HCT116 (cell line): ENCODE measurements around the gene RBMXL2. TPM values are rescaled to one million over a fixed set of nuclear protein-coding genes. Genes with fewer than 3 reads are reported as not detected.

Experiments
- ATAC-seq: fragments of 200-7000 bp; cut with Tn5 transposase; 2 replicates; pipeline ENCODE4 v1.9.1; 2020; ENCODE audit warnings: mild to moderate bottlenecking, moderate library complexity
- Bru-seq: library from RNA; stranded (reverse); fragments of 400-500 nt; gene quantifications from one replicate; lab custom pipeline; 2021; lab: Mats Ljungman, UMichigan
- BruChase-seq, 2 experiments: library from RNA; stranded (reverse); fragments of 400-500 nt; gene quantifications; one replicate each; lab custom pipeline; 2021; lab: Mats Ljungman, UMichigan
- BruUV-seq: library from RNA; stranded (reverse); fragments of 400-500 nt; replicated peaks from 2 replicates; lab custom pipeline; 2021; lab: Mats Ljungman, UMichigan
- CTCF ChIA-PET: fragments of 300-600 bp; sonication (Branson Sonifier 250); formaldehyde crosslinking; loops from one replicate; lab custom pipeline; 2021; ENCODE audit warnings: antibody characterized with exemption; lab: Charles Lee
- POLR2A ChIA-PET: fragments of 300-600, 350-600 bp; sonication (Branson Sonifier 250); formaldehyde crosslinking; loops from one replicate; lab custom pipeline; 2021; ENCODE audit warnings: antibody characterized with exemption; lab: Charles Lee
- RAD21 ChIA-PET, 2 experiments: fragments of 300-600 bp; sonication (Branson Sonifier 250); formaldehyde crosslinking; loops; one replicate each; lab custom pipeline; 2023; ENCODE audit warnings: low total read pairs in 2 of 2; ENCODE audit not compliant: uncharacterized antibody in 2 of 2, unreplicated experiment in 2 of 2, low non-redundant PET in 1 of 2; lab: Charles Lee
- DNase-seq: peaks from one replicate; pipeline ENCODE4 v3.0.0-alpha.2; 2010; ENCODE audit warnings: low read depth, low spot score
- H2AFZ ChIP-seq: fragments of 200-600 bp; shearing (Covaris generic), sonication (generic); 2 replicates; pipeline ENCODE4 v1.6.1; 2017; ENCODE audit warnings: low read depth, mixed run types, mixed read lengths, antibody characterized with exemption, low read length; ENCODE audit not compliant: poor library complexity, severe bottlenecking
- H3K27ac ChIP-seq: 2 replicates; pipeline ENCODE4 v1.5.1; 2012; ENCODE audit warnings: low read depth, low read length
- H3K27me3 ChIP-seq: fragments of 200-600 bp; sonication (generic); 2 replicates; pipeline ENCODE4 v1.6.1; 2016; ENCODE audit warnings: mixed run types, low read length, mixed read lengths; ENCODE audit not compliant: insufficient read depth
- H3K36me3 ChIP-seq, 2 experiments: fragments of 200-500 bp in 1 of 2; fragments of 200-600 bp in 1 of 2; sonication (Bioruptor generic) in 1 of 2; sonication (generic) in 1 of 2; 2 replicates each; pipeline versions ENCODE4 v1.5.1 to v1.6.1; 2014 to 2016; ENCODE audit warnings: low read length in 2 of 2, inconsistent platforms in 1 of 2, mixed read lengths in 1 of 2, mixed run types in 1 of 2; ENCODE audit not compliant: insufficient read depth in 2 of 2, control insufficient read depth in 1 of 2
- H3K4me1 ChIP-seq, 2 experiments: fragments of 200-600 bp in 1 of 2; sonication (generic) in 1 of 2; 2 replicates each; pipeline versions ENCODE4 v1.5.1 to v1.6.1; 2012 to 2017; ENCODE audit warnings: low read length in 2 of 2, inconsistent platforms in 1 of 2, mild to moderate bottlenecking in 1 of 2, mixed read lengths in 1 of 2, mixed run types in 1 of 2, moderate library complexity in 1 of 2; ENCODE audit not compliant: insufficient read depth in 2 of 2, control insufficient read depth in 1 of 2
- H3K4me2 ChIP-seq: fragments of 200-600 bp; sonication (generic); 2 replicates; pipeline ENCODE4 v1.6.1; 2017; ENCODE audit warnings: mixed run types, low read length, mixed read lengths
- H3K4me3 ChIP-seq, 2 experiments: fragments of 200-600 bp in 1 of 2; sonication (generic) in 1 of 2; replicated peaks in 1 of 2; 2 replicates each; pipeline ENCODE4 v1.5.1; 2011 to 2016; ENCODE audit warnings: low read length in 2 of 2, control low read depth in 1 of 2, low read depth in 1 of 2, mild to moderate bottlenecking in 1 of 2, mixed read lengths in 1 of 2, mixed run types in 1 of 2
- H3K79me2 ChIP-seq: fragments of 200-600 bp; sonication (generic); 2 replicates; pipeline ENCODE4 v1.6.1; 2017; ENCODE audit warnings: mild to moderate bottlenecking, mixed run types, low read length, moderate library complexity, mixed read lengths; ENCODE audit not compliant: insufficient read depth
- H3K9ac ChIP-seq: fragments of 200-600 bp; sonication (generic); 2 replicates; pipeline ENCODE4 v1.6.1; 2016; ENCODE audit warnings: low read length, mixed read lengths
- H3K9me2 ChIP-seq: fragments of 200-600 bp; sonication (generic), shearing (Covaris generic); 2 replicates; pipeline ENCODE4 v1.6.1; 2017; ENCODE audit warnings: mixed run types, mild to moderate bottlenecking, moderate library complexity; ENCODE audit not compliant: insufficient read depth
- H3K9me3 ChIP-seq, 2 experiments: fragments of 200-500 bp in 1 of 2; fragments of 200-600 bp in 1 of 2; sonication (Bioruptor generic) in 1 of 2; sonication (generic) in 1 of 2; 2 replicates each; pipeline ENCODE4 v1.6.1; 2014 to 2017; ENCODE audit warnings: low read length in 2 of 2, mixed read lengths in 2 of 2, inconsistent platforms in 1 of 2, low read depth in 1 of 2, mild to moderate bottlenecking in 1 of 2, mixed run types in 1 of 2, moderate library complexity in 1 of 2; ENCODE audit not compliant: control insufficient read depth in 1 of 2, insufficient read depth in 1 of 2
- H4K20me1 ChIP-seq: fragments of 200-600 bp; sonication (generic), shearing (Covaris generic); 2 replicates; pipeline ENCODE4 v1.6.1; 2017; ENCODE audit warnings: mixed run types, mild to moderate bottlenecking, moderate library complexity; ENCODE audit not compliant: insufficient read depth
- ATF3 ChIP-seq: IDR thresholded peaks from 2 replicates; pipeline ENCODE4 v1.6.1; 2012
- CBX3 ChIP-seq: IDR thresholded peaks from 2 replicates; pipeline ENCODE4 v1.6.1; 2012; ENCODE audit warnings: low read depth
- EGR1 ChIP-seq: IDR thresholded peaks from 2 replicates; pipeline ENCODE4 v1.6.1; 2012; ENCODE audit warnings: low read depth
- EZH2 ChIP-seq: fragments of 200-600 bp; sonication (generic); IDR thresholded peaks from 2 replicates; pipeline ENCODE4 v1.6.1; 2017; ENCODE audit warnings: antibody characterized with exemption, mixed run types
- JUND ChIP-seq: IDR thresholded peaks from 2 replicates; pipeline ENCODE4 v1.6.1; 2012
- POLR2A ChIP-seq: IDR thresholded peaks from 2 replicates; pipeline ENCODE4 v1.7.0; 2011; ENCODE audit warnings: borderline replicate concordance; ENCODE audit not compliant: insufficient read depth, insufficient read length; ENCODE audit errors: extremely low read depth
- POLR2AphosphoS5 ChIP-seq: IDR thresholded peaks from 2 replicates; pipeline ENCODE4 v1.6.1; 2011; ENCODE audit warnings: mild to moderate bottlenecking, low read depth, low read length, moderate library complexity
- RAD21 ChIP-seq: IDR thresholded peaks from 2 replicates; pipeline ENCODE4 v1.6.1; 2012; ENCODE audit warnings: low read depth, mild to moderate bottlenecking
- SIN3A ChIP-seq: IDR thresholded peaks from 2 replicates; pipeline ENCODE4 v1.6.1; 2012; ENCODE audit warnings: low read depth
- SRF ChIP-seq: IDR thresholded peaks from 2 replicates; pipeline ENCODE4 v1.6.1; 2012; ENCODE audit warnings: low read depth
- TCF7L2 ChIP-seq: IDR thresholded peaks from 2 replicates; pipeline ENCODE4 v1.7.0; 2011; ENCODE audit warnings: borderline replicate concordance, inconsistent platforms; ENCODE audit not compliant: insufficient read depth, insufficient read length; ENCODE audit errors: extremely low read depth
- YY1 ChIP-seq: IDR thresholded peaks from 2 replicates; pipeline ENCODE4 v1.6.1; 2011; ENCODE audit warnings: low read length, low read depth, moderate library complexity, mild to moderate bottlenecking; ENCODE audit not compliant: insufficient replicate concordance; ENCODE audit errors: extremely low read depth
- ZFX ChIP-seq: fragments of 450-650 bp; IDR thresholded peaks from 2 replicates; pipeline ENCODE4 v1.6.1; 2017
- intact Hi-C: fragments of 100-400 bp; cut with micrococcal nuclease; formaldehyde crosslinking; loops from 2 replicates; pipeline ENCODE4 v1.10.0; 2022
- long read RNA-seq: library from polyadenylated mRNA; unstranded; transcript quantifications from one replicate; pipeline ENCODE4 v2.0.0, GENCODE V29; 2021; ENCODE audit not compliant: unreplicated experiment
- polyA plus RNA-seq: library from polyadenylated mRNA; unstranded; fragments of >200 nt; gene quantifications from 2 replicates; pipeline ENCODE4 v1.2.1, GENCODE V29; 2012; ENCODE audit warnings: missing spikeins
- total RNA-seq: library from RNA; stranded (reverse); gene quantifications from one replicate; pipeline ENCODE4 v1.2.1, GENCODE V29; 2021; ENCODE audit not compliant: unreplicated experiment
- TF ChIP-seq, protein P1 (sequence below): IDR thresholded peaks from 2 replicates; pipeline ENCODE4 v1.6.1; 2012

Gene RBMXL2
- 0.12 TPM for total RNA-seq
- polyA plus RNA-seq: 0.03 and 0.06 TPM in 2 replicates
- percentile 20 among the genes with signal in this experiment for Bru-seq, nascent RNA
- BruChase-seq, experiment 1, labeled RNA remaining after a 6-hour chase: percentile 37 among the genes with signal in this experiment
- percentile 28 among the genes with signal in this experiment for BruChase-seq, experiment 2, labeled RNA remaining after a 2-hour chase
- long read RNA-seq: 0 reads

DNA sequence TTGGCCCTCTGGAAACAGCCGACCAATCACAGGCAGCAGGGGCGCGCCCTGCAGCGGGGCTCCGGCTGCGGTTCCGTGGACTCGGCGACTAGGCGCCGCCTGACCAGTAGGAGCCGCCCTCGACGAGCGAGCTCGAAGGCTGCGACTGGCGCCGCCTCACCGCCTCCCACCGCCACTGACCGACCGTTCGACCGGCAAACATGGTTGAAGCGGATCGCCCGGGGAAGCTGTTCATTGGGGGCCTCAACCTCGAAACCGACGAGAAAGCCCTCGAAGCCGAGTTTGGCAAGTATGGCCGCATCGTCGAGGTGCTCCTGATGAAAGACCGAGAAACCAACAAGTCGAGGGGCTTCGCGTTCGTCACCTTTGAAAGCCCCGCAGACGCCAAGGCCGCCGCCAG, at the start of gene RBMXL2:
RBMXL2 (plus strand) TSS at position 78 of the 400 bp plus-strand sequence; CDS start at position 201, 123 bp downstream.
- no peak within 1 kb of the TSS for H3K9ac ChIP-seq
- no TSS peak for BruUV-seq
- no peak for DNase-seq
- no peaks in the 10 kb centered on the region for H3K9me2 ChIP-seq
- ChIA-PET POLR2A (no interaction called here), RAD21 (no interaction called here), CTCF (no interaction called here)
- no peaks in the 10 kb centered on the region for H4K20me1 ChIP-seq
- H3K27ac ChIP-seq: no peak within 1 kb of the TSS
- H3K79me2 ChIP-seq: no peaks in the 10 kb centered on the region
- no peak within 1 kb of the TSS for H2AFZ ChIP-seq
- no peaks in the 10 kb centered on the region for H3K9me3 ChIP-seq
- H3K4me3 ChIP-seq: no peak within 1 kb of the TSS
- TF ChIP-seq ZFX (no peak), YY1 (no peak), POLR2AphosphoS5 (no peak), EZH2 (no peak), TCF7L2 (no peak), CBX3 (no peak), POLR2A (no peak), EGR1 (no peak), ATF3 (no peak), JUND (no peak), SRF (no peak), RAD21 (no peak), SIN3A (no peak)
- TF ChIP-seq, protein P1, sequence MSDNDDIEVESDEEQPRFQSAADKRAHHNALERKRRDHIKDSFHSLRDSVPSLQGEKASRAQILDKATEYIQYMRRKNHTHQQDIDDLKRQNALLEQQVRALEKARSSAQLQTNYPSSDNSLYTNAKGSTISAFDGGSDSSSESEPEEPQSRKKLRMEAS: no peak
- H3K36me3 ChIP-seq: no peaks in the 10 kb centered on the region
- intact Hi-C loops: no loop called here
- H3K27me3 ChIP-seq: peaks cover 54% of the 10 kb centered on the region
- H3K4me2 ChIP-seq: no peak within 1 kb of the TSS
- no peaks in the 10 kb centered on the region for H3K4me1 ChIP-seq
- ATAC-seq: no peak
